Measurements from ENCODE around the gene RBMS3.

Gene RBMS3

GRCh38 chr3:30059240-30059639, 778.4 kb downstream of the RBMS3 start:
- no peak for TF ChIP-seq CTCF (IDR thresholded peaks at IDR 0.05)

All from LNCAP (cell line).